HG03135 (cell line): Measurements from ENCODE around the gene MAGI2.

ENCODE experiments used
- ATAC-seq: cut with Tn5 transposase; IDR thresholded peaks from one replicate; pipeline ENCODE4 v1.9.1; 2021; ENCODE audit warnings: mild to moderate bottlenecking, moderate library complexity; ENCODE audit not compliant: unreplicated experiment

Gene MAGI2

GRCh38 chr7:78760620-78761355, 692.7 kb downstream of the MAGI2 start:
- ATAC-seq = no peak

- no peak for ATAC-seq
These were observed 700.9 kb downstream of the MAGI2 start for GRCh38 chr7:78752554-78752953.

- ATAC-seq = no peak
These were observed 702.2 kb downstream of the MAGI2 start for GRCh38 chr7:78751253-78751652.

- no peak for ATAC-seq
These were observed 704.3 kb downstream of the MAGI2 start for GRCh38 chr7:78749052-78749746.

- no peak for ATAC-seq
These were observed 705.9 kb downstream of the MAGI2 start for GRCh38 chr7:78747592-78747991.

- no peak for ATAC-seq
These were observed 707.2 kb downstream of the MAGI2 start for GRCh38 chr7:78746301-78746700.

- ATAC-seq = no peak
These were observed 710.8 kb downstream of the MAGI2 start for GRCh38 chr7:78742694-78743093.

- no peak for ATAC-seq
These were observed 716.9 kb downstream of the MAGI2 start for GRCh38 chr7:78736548-78736947.

GRCh38 chr7:78734626-78735025, 718.8 kb downstream of the MAGI2 start:
- ATAC-seq = no peak

- no peak for ATAC-seq
These were observed 733.4 kb downstream of the MAGI2 start for GRCh38 chr7:78720066-78720465.

GRCh38 chr7:78718212-78718611, 735.3 kb downstream of the MAGI2 start:
- no peak for ATAC-seq

GRCh38 chr7:78716876-78717275, 736.6 kb downstream of the MAGI2 start:
- ATAC-seq = no peak

GRCh38 chr7:78714356-78714755, 739.1 kb downstream of the MAGI2 start:
- ATAC-seq = no peak

GRCh38 chr7:78712111-78712510, 741.4 kb downstream of the MAGI2 start:
- ATAC-seq = no peak

- no peak for ATAC-seq
These were observed 743.8 kb downstream of the MAGI2 start for GRCh38 chr7:78709658-78710057.

- no peak for ATAC-seq
These were observed 749.0 kb downstream of the MAGI2 start for GRCh38 chr7:78704504-78704903.

- ATAC-seq = no peak
These were observed 750.1 kb downstream of the MAGI2 start for GRCh38 chr7:78703391-78703790.

- ATAC-seq = no peak
These were observed 750.7 kb downstream of the MAGI2 start for GRCh38 chr7:78702770-78703169.

GRCh38 chr7:78695826-78696225, 757.6 kb downstream of the MAGI2 start:
- no peak for ATAC-seq

- no peak for ATAC-seq
These were observed 761.9 kb downstream of the MAGI2 start for GRCh38 chr7:78691584-78691983.

- ATAC-seq = no peak
These were observed 763.3 kb downstream of the MAGI2 start for GRCh38 chr7:78690174-78690573.

GRCh38 chr7:78688376-78688775, 765.1 kb downstream of the MAGI2 start:
- no peak for ATAC-seq

- no peak for ATAC-seq
These were observed 767.3 kb downstream of the MAGI2 start for GRCh38 chr7:78686189-78686588.
